ENCODE data around the gene DNAH3. TPM values are rescaled to one million over a fixed set of nuclear protein-coding genes. Genes with fewer than 3 reads are reported as not detected.

The DNAH3 gene
- total and polyA plus RNA-seq, 2 of the 8 experiments (the other 6 are each of a cell fraction or from before 2014, with no cell fraction given), result 0.57 to 0.71 TPM

GRCh38 chr16:20949660-20950059 lies 201.0 kb downstream of the DNAH3 start (continued):
- TF ChIP-seq EZH2 (IDR thresholded peaks at IDR 0.05; ENCODE audit: low read depth, low read length, severe bottlenecking) (no peak), RXRA (IDR thresholded peaks at IDR 0.05; ENCODE audit: insufficient read depth, low read depth, low read length) (no peak)

Data from H1 (cell line).